Osteoblast (primary cell): ENCODE results near the gene FGF19. TPM values are rescaled to one million over a fixed set of nuclear protein-coding genes. Genes with fewer than 3 reads are reported as not detected.
"Not testable (repeated sequence)": the region's sequence is repeated elsewhere in the genome, so short reads cannot be mapped to it uniquely, and the experiment has no call there.

Experiments
- DNase-seq: peaks from one replicate; pipeline ENCODE4 v3.0.0; 2011; ENCODE audit warnings: low spot score, mixed read lengths; ENCODE audit not compliant: insufficient read length; ENCODE audit errors: missing footprints
- H2AFZ ChIP-seq: 2 replicates; pipeline ENCODE4 v1.6.0; 2011; ENCODE audit warnings: mild to moderate bottlenecking, low read length
- H3K27ac ChIP-seq: 2 replicates; pipeline ENCODE4 v1.5.1; 2011; ENCODE audit warnings: mild to moderate bottlenecking, low read depth, low read length, moderate library complexity
- H3K27me3 ChIP-seq: 2 replicates; pipeline ENCODE4 v1.6.0; 2012; ENCODE audit warnings: mild to moderate bottlenecking, control low read depth, inconsistent platforms, low read length, moderate library complexity; ENCODE audit not compliant: insufficient read depth
- H3K36me3 ChIP-seq: 2 replicates; pipeline ENCODE4 v1.5.1; 2011; ENCODE audit warnings: mild to moderate bottlenecking, low read length, control low read depth, moderate library complexity; ENCODE audit not compliant: insufficient read depth
- H3K4me1 ChIP-seq: 2 replicates; pipeline ENCODE4 v1.5.1; 2011; ENCODE audit warnings: mild to moderate bottlenecking, low read length, control low read depth, moderate library complexity; ENCODE audit not compliant: insufficient read depth
- H3K4me2 ChIP-seq: 2 replicates; pipeline ENCODE4 v1.6.0; 2011; ENCODE audit warnings: mild to moderate bottlenecking, low read length; ENCODE audit not compliant: insufficient read depth
- H3K4me3 ChIP-seq: fragments of 200-600 bp; sonication (generic); 3 replicates; pipeline ENCODE4 v1.5.1; 2012; ENCODE audit warnings: mild to moderate bottlenecking, low read length, inconsistent platforms; ENCODE audit not compliant: insufficient read depth
- H3K79me2 ChIP-seq: 2 replicates; pipeline ENCODE4 v1.6.0; 2012; ENCODE audit warnings: mild to moderate bottlenecking, low read length, control low read depth, inconsistent platforms; ENCODE audit not compliant: insufficient read depth
- H3K9me3 ChIP-seq: 2 replicates; pipeline ENCODE4 v1.5.1; 2011; ENCODE audit warnings: low read depth, low read length, control low read depth
- H4K20me1 ChIP-seq: 2 replicates; pipeline ENCODE4 v1.6.0; 2012; ENCODE audit warnings: mild to moderate bottlenecking, low read length, control low read depth; ENCODE audit not compliant: insufficient read depth
- total RNA-seq: library from RNA; depleted of rRNA; stranded (reverse); fragments of >200 nt; gene quantifications from 2 replicates; pipeline ENCODE4 v1.2.3, GENCODE V29; 2012
- TF ChIP-seq, protein P1 (sequence below): IDR thresholded peaks from 2 replicates; pipeline ENCODE4 v1.5.1; 2011; ENCODE audit warnings: mild to moderate bottlenecking, low read depth, low read length, moderate library complexity; ENCODE audit errors: extremely low read depth

The FGF19 gene
- total RNA-seq, 1 donor, result not detected

DNA sequence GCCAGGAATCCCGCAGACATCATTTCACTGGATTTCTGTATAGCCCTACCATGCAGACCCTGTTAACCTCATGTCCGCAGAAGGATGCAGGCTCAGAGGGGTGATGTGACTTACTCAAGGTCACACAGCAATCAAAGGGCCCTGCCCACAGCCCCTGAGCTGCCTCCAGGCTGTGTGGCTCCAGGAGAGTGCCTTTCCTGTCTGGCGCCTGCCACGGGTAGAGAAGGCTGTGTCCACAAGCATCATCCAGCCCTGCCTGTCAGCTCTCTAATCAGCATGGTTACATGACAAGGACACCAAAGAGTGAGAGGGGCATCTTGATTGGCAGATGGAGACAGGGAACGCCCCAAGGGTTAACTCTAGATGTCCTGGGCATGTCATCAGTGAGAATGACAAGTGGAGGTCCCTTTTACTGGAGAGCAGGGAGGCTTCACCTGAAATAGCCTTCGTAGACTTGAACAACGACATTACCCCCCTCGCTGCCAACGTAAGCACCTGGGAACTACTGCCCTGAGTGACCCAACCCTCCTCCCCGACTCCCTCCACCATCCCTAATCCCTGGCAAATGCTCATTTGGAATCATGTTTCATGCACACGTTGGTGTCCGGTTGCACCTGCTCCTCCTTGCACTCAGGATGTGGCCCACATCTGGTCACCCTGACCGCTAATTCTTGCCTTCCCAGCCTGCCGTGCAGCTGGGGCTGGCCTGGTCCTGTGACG is 6.9 kb downstream of the FGF19 start:
- Histone ChIP-seq H3K36me3 (no peaks in the 10 kb centered on the region), H3K4me3 (no peak overlapping the region), H4K20me1 (no peaks in the 10 kb centered on the region), H3K4me1 (no peaks in the 10 kb centered on the region), H3K9me3 (no peaks in the 10 kb centered on the region), H3K4me2 (no peak overlapping the region), H3K27me3 (peaks cover 70% of the 10 kb centered on the region), H3K79me2 (no peaks in the 10 kb centered on the region), H2AFZ (no peak overlapping the region), H3K27ac (no peak overlapping the region)
- TF ChIP-seq, protein P1, sequence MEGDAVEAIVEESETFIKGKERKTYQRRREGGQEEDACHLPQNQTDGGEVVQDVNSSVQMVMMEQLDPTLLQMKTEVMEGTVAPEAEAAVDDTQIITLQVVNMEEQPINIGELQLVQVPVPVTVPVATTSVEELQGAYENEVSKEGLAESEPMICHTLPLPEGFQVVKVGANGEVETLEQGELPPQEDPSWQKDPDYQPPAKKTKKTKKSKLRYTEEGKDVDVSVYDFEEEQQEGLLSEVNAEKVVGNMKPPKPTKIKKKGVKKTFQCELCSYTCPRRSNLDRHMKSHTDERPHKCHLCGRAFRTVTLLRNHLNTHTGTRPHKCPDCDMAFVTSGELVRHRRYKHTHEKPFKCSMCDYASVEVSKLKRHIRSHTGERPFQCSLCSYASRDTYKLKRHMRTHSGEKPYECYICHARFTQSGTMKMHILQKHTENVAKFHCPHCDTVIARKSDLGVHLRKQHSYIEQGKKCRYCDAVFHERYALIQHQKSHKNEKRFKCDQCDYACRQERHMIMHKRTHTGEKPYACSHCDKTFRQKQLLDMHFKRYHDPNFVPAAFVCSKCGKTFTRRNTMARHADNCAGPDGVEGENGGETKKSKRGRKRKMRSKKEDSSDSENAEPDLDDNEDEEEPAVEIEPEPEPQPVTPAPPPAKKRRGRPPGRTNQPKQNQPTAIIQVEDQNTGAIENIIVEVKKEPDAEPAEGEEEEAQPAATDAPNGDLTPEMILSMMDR, result no peak
- peak; percentile 59 for DNase-seq

DNA sequence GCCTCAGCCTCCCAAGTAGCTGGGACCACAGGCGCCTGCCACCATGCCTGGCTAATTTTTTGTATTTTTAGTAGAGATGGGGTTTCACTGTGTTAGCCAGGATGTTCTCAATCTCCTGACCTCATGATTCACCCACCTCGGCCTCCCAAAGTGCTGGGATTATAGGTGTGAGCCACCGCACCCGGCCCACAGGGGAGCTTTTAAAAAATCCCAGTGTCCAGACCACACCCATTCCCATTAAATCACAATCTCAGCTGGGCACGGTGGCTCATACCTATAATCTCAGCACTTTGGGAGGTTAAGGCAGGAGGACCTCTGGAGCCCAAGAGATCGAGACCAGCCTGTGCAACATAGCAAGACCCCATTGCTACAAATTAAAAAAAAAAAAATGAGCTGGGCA is 7.8 kb downstream of the FGF19 start:
- not testable (repeated sequence) for H3K36me3 ChIP-seq, H3K4me1 ChIP-seq, DNase-seq, H3K9me3 ChIP-seq, H3K4me3 ChIP-seq, H3K27ac ChIP-seq, H4K20me1 ChIP-seq, H2AFZ ChIP-seq, H3K4me2 ChIP-seq, H3K79me2 ChIP-seq
- peaks cover 60% of the 10 kb centered on the region for H3K27me3 ChIP-seq

DNA sequence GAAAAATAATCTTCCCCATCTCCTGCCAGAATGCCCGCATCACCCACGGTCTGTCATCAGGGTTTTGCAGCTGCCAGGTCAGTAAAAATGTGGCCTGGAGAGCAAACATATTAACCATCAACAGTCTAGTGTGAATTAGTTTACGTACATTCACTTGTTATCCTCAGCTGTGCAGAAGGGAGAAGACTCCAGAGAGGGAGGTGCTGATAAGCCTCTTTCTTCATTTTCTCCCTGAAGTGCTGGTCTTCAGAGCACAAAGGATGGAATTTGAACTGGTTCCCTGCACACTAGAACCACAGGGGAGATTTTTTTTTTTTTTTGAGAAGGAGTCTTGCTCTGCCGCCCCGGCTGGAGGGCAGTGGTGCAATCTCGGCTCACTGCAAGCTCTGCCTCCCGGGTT is 8.2 kb downstream of the FGF19 start:
- no peaks in the 10 kb centered on the region for H3K4me1 ChIP-seq

GRCh38 chr11:69694781-69695180 is 9.0 kb downstream of the FGF19 start:
- H3K4me3 ChIP-seq, result no peak overlapping the region
- H3K27ac ChIP-seq, result no peak overlapping the region
- no peaks in the 10 kb centered on the region for H4K20me1 ChIP-seq
- H3K4me2 ChIP-seq, result no peak overlapping the region
- TF ChIP-seq, protein P1, result no peak
- no peak for DNase-seq
- H3K79me2 ChIP-seq, result no peaks in the 10 kb centered on the region
- no peaks in the 10 kb centered on the region for H3K9me3 ChIP-seq
- H3K36me3 ChIP-seq, result no peaks in the 10 kb centered on the region
- H2AFZ ChIP-seq, result no peak overlapping the region
- H3K4me1 ChIP-seq, result no peaks in the 10 kb centered on the region
- H3K27me3 ChIP-seq, result peaks cover 53% of the 10 kb centered on the region

More for the DNA sequence above, 8.2 kb downstream of the FGF19 start:
- H2AFZ ChIP-seq, result no peak overlapping the region
- H3K27me3 ChIP-seq, result peaks cover 56% of the 10 kb centered on the region
- H3K4me3 ChIP-seq, result no peak overlapping the region
- no peaks in the 10 kb centered on the region for H3K9me3 ChIP-seq
- H3K36me3 ChIP-seq, result no peaks in the 10 kb centered on the region
- H3K4me2 ChIP-seq, result no peak overlapping the region
- no peaks in the 10 kb centered on the region for H4K20me1 ChIP-seq
- DNase-seq, result peak; percentile 68
- H3K27ac ChIP-seq, result no peak overlapping the region
- TF ChIP-seq, protein P1, result no peak
- H3K79me2 ChIP-seq, result no peaks in the 10 kb centered on the region
